Thyroid gland (tissue), 4 donors: ENCODE measurements around the gene AGBL1. TPM values are rescaled to one million over a fixed set of nuclear protein-coding genes. Genes with fewer than 3 reads are reported as not detected.

Experiments used
- DNase-seq, 2 donors: peaks; one replicate each; pipeline ENCODE4 v3.0.0-alpha.2; 2019
- H3K27ac ChIP-seq, 3 donors: fragments of 200-600 bp; sonication (generic); 1 replicate in 2 of 3; 2 replicates in 1 of 3; pipeline ENCODE4 v1.5.1; 2016 to 2019; ENCODE audit warnings: mild to moderate bottlenecking in 1 of 3, moderate library complexity in 1 of 3
- H3K27me3 ChIP-seq: fragments of 200-600 bp; sonication (generic); one replicate; pipeline ENCODE4 v1.5.1; 2019
- H3K36me3 ChIP-seq, 2 donors: fragments of 200-600 bp; sonication (generic); one replicate each; pipeline ENCODE4 v1.5.1; 2016 to 2019
- H3K4me1 ChIP-seq, 2 donors: fragments of 200-600 bp; sonication (generic); one replicate each; pipeline ENCODE4 v1.5.1; 2017 to 2019
- H3K4me3 ChIP-seq, 3 donors: fragments of 200-600 bp; sonication (generic); replicated peaks in 1 of 3; 1 replicate in 2 of 3; 2 replicates in 1 of 3; pipeline ENCODE4 v1.5.1; 2016; ENCODE audit warnings: mild to moderate bottlenecking in 1 of 3
- H3K9me3 ChIP-seq: fragments of 200-600 bp; sonication (generic); one replicate; pipeline ENCODE4 v1.5.1; 2017
- CTCF ChIP-seq, 6 experiments: fragments of 200-600 bp in 3 of 6; fragments of 450-650 bp in 3 of 6; sonication (generic) in 3 of 6; IDR thresholded peaks; one replicate each; pipeline ENCODE4 v1.5.1; 2016 to 2019; ENCODE audit warnings: antibody characterized with exemption in 6 of 6, mild to moderate bottlenecking in 2 of 6, inconsistent platforms in 1 of 6, moderate library complexity in 1 of 6
- POLR2A ChIP-seq, 2 donors: fragments of 450-650 bp; IDR thresholded peaks; one replicate each; pipeline ENCODE4 v1.6.1; 2017; ENCODE audit warnings: antibody characterized with exemption in 2 of 2, mild to moderate bottlenecking in 2 of 2, moderate library complexity in 1 of 2
- WGBS, 2 donors: methylation state at CpG; one replicate each; pipeline ENCODE4 v1.1.5; 2017; 5-methylcytosine and 5-hydroxymethylcytosine counted together
- intact Hi-C: fragments of 100-400 bp; cut with DNase I; formaldehyde crosslinking; loops from one replicate; pipeline ENCODE4 v1.15.1; 2023
- total RNA-seq, 4 donors: library from RNA; depleted of rRNA; stranded (reverse); fragments of >200 nt; gene quantifications; one replicate each; pipeline ENCODE4 v1.2.3, GENCODE V29; 2016

Gene AGBL1
- total RNA-seq, 4 donors from 2014 or later: not detected

GRCh38 chr15:86663979-86664378, 584.3 kb downstream of the AGBL1 start:
- intact Hi-C loops: no loop called here

GRCh38 chr15:86664581-86664980, 584.9 kb downstream of the AGBL1 start:
- 97 to 99% methylated on average over 1 of the region's 1 CpG for WGBS, 2 donors
- no peak overlapping the region for H3K4me3 ChIP-seq
- no peaks in the 10 kb centered on the region for H3K36me3 ChIP-seq
- no peaks in the 10 kb centered on the region for H3K4me1 ChIP-seq
- intact Hi-C loops: no loop called here
- DNase-seq: no peak
- no peaks in the 10 kb centered on the region for H3K27me3 ChIP-seq
- H3K27ac ChIP-seq: no peak overlapping the region
- no peaks in the 10 kb centered on the region for H3K9me3 ChIP-seq
- TF ChIP-seq POLR2A (IDR thresholded peaks at IDR 0.05): no peak
- TF ChIP-seq CTCF (IDR thresholded peaks at IDR 0.05): no peak

More at GRCh38 chr15:86663979-86664378, 584.3 kb downstream of the AGBL1 start:
- Histone ChIP-seq H3K27ac (no peak overlapping the region), H3K36me3 (no peaks in the 10 kb centered on the region), H3K9me3 (no peaks in the 10 kb centered on the region), H3K4me1 (no peaks in the 10 kb centered on the region), H3K4me3 (no peak overlapping the region), H3K27me3 (no peaks in the 10 kb centered on the region)
- 43 to 83% methylated on average over 2 of the region's 2 CpGs for WGBS, 2 donors
- DNase-seq: no peak
- TF ChIP-seq POLR2A (IDR thresholded peaks at IDR 0.05): no peak
- no peak for TF ChIP-seq CTCF (IDR thresholded peaks at IDR 0.05)

DNA sequence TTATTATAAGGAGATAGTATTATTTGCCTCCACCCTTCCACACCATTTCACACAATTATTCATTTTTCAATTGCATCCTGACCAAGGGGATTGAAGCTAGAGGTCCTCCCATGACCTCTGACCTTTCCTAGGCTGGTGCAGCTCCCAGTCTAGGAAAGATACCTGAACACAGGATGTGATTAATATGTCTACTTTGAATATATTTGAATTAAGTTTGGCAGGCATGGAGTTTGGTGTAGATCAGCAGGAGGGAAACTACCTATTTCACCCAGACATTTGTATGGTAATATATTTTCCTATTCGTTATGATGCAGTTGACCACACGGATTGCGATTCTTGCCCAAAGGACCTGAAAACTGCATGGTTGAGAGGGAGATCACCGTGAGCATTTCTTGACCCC, 596.3 kb downstream of the AGBL1 start:
- Histone ChIP-seq H3K4me1 (no peaks in the 10 kb centered on the region), H3K9me3 (no peaks in the 10 kb centered on the region), H3K36me3 (no peaks in the 10 kb centered on the region), H3K27ac (no peak overlapping the region), H3K27me3 (no peaks in the 10 kb centered on the region), H3K4me3 (no peak overlapping the region)
- WGBS, 2 donors: 93 to 97% methylated on average over 4 of the region's 4 CpGs
- no peak for TF ChIP-seq POLR2A (IDR thresholded peaks at IDR 0.05)
- no peak for TF ChIP-seq CTCF (IDR thresholded peaks at IDR 0.05)
- no peak for DNase-seq
- intact Hi-C loops: no loop called here

GRCh38 chr15:86677278-86677677, 597.6 kb downstream of the AGBL1 start:
- H3K27me3 ChIP-seq: no peaks in the 10 kb centered on the region
- WGBS, 2 donors: 21 to 26% methylated on average over 6 of the region's 6 CpGs
- H3K9me3 ChIP-seq: no peaks in the 10 kb centered on the region
- no peak for DNase-seq
- no peak for TF ChIP-seq POLR2A (IDR thresholded peaks at IDR 0.05)
- no peak for TF ChIP-seq CTCF (IDR thresholded peaks at IDR 0.05)
- intact Hi-C loops: no loop called here
- H3K4me3 ChIP-seq: no peak overlapping the region
- H3K4me1 ChIP-seq: no peaks in the 10 kb centered on the region
- H3K36me3 ChIP-seq: no peaks in the 10 kb centered on the region
- H3K27ac ChIP-seq: no peak overlapping the region

GRCh38 chr15:86685263-86685662, 605.6 kb downstream of the AGBL1 start:
- Histone ChIP-seq H3K36me3 (no peaks in the 10 kb centered on the region), H3K27me3 (no peaks in the 10 kb centered on the region), H3K4me3 (no peak overlapping the region), H3K27ac (no peak overlapping the region), H3K4me1 (no peaks in the 10 kb centered on the region), H3K9me3 (no peaks in the 10 kb centered on the region)
- DNase-seq: no peak
- intact Hi-C loops: no loop called here
- 87 to 88% methylated on average over 3 of the region's 3 CpGs for WGBS, 2 donors
- TF ChIP-seq CTCF (IDR thresholded peaks at IDR 0.05) (no peak), POLR2A (IDR thresholded peaks at IDR 0.05) (no peak)
